ENCODE measurements around the gene SMYD3. TPM values are rescaled to one million over a fixed set of nuclear protein-coding genes. Genes with fewer than 3 reads are reported as not detected.
"Not testable (repeated sequence)": the region's sequence is repeated elsewhere in the genome, so short reads cannot be mapped to it uniquely, and the experiment has no call there.

The SMYD3 gene
- total RNA-seq, 2 donors from 2014 or later: 15.8 to 21.8 TPM

DNA sequence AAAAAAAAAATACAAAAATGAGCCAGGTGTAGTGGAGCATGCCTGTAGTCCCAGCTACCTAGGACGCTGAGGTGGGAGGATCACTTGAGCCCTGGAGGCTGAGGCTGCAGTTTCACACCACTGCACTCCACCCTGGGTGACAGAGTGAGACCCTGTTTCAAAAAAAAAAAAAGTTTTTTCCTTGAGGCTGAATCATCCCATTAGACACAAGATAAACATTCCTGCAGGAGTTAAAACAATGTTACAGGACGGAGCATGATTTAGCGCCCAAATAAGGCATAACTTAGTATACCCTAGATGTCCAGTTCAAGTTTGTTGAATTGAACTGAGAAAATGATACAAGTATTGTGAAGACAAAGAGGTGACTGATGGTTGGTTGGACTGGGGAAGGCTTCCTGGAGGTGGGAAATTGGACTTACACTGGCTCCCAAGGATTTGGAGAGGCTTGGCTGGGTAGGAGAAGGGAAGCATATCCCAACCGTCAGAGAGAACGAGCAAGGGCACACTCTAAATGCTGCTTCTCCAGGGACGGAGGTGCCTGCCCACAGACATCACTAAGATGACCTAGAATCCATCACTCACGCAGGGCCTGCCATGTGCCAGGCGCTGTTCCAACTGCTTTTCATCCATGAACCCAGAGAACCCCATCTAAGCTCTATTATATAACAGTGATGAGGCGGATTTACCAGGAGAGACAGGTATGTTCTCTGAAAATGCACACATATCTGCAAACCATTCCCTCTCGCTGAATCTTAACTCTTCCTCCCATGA is 741.7 kb downstream of the SMYD3 start:
- intact Hi-C loops (cut with DNase I, micrococcal nuclease): no loop called here
- DNase-seq: no peak
- ATAC-seq: no peak

DNA sequence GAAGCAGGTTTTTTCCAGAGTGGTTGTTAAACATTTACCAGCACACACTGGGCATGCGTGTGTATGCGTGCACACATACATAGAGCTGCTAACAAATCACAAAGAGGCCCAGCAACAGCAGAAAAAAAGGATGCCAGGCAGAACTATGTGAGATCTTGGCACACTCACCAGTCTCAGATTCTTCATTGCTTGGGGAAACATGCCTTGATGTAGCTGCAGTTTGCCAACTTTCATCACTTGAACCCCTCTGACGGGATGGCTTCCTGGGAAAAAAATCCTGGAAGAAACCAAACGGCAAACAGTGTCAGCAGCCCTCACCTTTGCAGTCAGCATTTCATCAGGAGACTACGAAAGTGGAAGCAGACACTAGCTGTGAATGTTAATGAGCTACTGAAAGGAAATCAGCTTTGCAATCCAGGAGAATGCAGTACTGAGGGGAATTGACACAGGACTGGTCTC is 743.2 kb downstream of the SMYD3 start:
- ATAC-seq (no peak), DNase-seq (no peak)
- intact Hi-C loops (cut with DNase I, micrococcal nuclease): no loop called here

DNA sequence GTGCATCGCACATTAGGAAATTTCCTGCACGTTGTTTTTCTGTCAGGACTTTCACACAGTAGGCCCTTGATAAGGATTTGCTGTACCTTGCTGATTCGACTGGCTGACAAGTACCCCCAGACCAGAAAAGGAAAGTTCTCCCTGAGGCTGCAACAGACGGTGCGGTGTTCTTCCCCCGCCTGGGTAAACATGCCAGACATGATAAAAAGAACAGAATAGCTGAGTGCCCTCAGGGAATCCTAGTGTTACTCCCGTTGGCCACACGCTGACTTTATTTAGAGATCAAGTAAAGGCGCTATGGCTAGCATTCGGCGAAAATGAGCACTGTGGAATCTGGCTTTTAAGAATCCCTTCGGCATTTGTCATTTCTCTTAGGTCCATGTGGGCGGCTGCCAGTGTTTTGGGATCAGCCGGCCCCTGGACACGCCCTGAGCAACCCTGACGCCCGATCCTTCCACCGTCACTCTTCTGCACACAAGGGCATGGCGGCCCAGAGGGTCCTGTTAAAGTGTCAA is 744.6 kb downstream of the SMYD3 start:
- ATAC-seq: no peak
- DNase-seq: no peak
- intact Hi-C loops (cut with DNase I, micrococcal nuclease): no loop called here

DNA sequence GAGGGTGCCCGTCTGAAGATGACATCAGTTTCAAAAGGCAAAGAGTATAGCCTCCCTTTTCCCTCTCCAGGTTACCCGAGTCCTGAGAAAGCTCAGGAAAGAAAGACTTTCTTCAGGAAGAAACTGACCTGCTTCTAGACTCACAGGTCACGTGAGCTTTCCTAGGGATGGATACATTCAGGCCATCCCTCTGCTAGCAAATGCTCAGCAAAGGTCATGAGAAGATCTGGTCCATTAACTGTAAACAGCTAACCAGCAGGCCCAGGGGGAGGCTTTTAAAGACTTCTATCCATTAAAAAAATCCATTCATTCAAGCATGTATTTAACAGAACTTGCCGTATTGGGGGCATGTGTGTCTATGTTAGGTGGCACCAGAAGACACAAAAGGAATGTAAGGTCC is 746.8 kb downstream of the SMYD3 start:
- ATAC-seq (no peak), DNase-seq (no peak)
- intact Hi-C loops (cut with DNase I, micrococcal nuclease): no loop called here

DNA sequence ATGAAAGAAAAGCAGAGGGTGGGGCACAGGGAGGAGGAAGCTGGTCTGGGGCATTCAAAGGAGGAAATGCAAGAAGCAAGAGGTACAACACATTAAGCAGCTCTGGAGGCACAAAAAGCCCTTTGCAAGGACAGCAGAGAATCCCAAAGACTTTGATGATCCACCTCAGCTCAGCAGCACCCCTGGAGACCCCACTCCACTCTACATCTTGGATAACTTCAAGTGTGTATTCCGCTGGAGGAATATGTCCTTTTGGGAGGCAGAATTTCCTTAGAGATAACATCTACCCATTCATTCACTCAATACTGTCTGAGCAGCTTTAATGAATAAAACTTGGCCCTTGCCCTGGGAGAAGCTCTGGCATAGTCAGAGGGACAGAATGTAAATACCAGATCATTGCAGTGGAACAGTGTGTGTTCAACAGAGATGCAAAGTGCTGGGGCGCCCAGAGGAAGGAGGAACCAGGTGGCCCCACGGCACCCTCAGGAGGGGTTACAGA is 752.6 kb downstream of the SMYD3 start:
- intact Hi-C loops (cut with DNase I, micrococcal nuclease): no loop called here
- no peak for DNase-seq
- no peak for ATAC-seq

DNA sequence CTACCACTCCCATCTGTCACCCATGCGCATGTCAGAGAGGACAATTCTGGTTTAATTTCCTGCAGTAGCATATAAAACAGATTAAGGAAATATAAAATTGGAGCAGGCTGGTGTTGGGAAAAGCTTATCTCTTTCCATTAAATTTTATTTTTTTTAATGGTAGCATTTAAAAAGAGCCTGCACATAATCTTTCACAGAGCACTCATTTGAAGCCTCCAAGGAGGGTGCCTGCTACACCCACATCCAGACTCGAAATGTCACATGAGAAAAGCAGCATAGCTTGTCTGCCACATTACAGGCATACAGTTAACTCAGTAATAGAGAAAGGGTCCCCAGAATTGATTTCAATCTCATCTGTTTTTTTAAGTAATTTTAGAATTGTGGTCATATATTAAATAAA is 753.3 kb downstream of the SMYD3 start:
- intact Hi-C loops (cut with DNase I, micrococcal nuclease): no loop called here
- ATAC-seq (no peak), DNase-seq (no peak)

DNA sequence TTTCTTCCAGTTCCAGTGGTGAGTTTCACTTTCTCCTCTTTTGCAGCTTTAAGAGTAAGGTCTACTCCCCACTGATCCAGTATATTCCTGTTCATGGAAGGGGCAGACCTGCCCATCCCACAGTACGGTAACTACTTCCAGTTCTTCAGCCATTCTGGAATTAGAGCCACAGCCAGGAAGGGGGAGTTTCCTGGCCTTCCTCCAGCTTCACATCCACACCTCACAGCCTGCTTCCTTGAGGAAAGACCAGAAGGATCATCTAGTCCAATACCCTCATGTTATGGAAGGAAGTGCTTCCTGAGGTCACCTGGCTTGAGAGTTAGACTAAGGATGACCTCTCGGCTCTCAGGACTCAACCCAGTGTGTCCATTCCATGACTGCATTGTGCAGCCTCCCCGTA is 754.5 kb downstream of the SMYD3 start:
- intact Hi-C loops (cut with DNase I, micrococcal nuclease): no loop called here
- no peak for ATAC-seq

DNA sequence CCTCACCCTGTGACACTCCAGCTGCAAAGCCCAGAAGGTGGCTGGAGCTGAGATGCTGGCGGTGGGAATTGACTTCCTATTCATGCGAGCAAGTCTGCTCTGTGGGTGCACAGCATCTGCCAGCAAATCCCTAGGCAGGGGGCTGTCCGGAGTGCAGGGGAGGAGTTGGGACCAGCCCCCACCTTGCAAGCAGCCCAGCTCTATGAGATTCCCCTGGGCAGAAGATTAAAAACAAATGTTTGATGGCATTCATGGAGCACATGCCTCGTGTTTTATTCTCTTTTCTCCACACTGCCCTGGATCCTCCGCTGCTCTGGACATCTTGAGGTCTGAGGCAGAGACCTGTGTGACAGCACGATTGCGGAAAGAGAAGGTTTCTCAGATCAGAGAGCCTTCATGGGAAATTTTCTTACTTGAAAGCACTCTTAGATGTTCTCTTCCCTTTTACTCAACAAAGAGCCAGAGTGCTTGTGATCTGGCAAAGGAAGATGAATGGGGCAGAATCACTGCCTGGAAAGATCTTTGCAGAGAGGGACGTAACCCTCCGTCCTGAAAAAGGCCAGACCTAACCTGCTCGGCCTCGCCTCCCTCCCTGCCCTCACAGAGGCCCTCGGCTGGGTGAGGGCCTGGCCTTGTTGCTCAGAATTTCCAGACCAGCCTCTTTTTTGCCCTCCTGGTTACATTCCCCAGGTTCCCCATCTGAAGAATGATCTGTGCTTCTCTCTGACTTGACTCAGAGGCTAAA is 755.2 kb downstream of the SMYD3 start:
- DNase-seq: no peak
- no peak for ATAC-seq
- intact Hi-C loops (cut with DNase I, micrococcal nuclease): no loop called here

More for the DNA sequence above, 754.5 kb downstream of the SMYD3 start:
- DNase-seq: no peak

DNA sequence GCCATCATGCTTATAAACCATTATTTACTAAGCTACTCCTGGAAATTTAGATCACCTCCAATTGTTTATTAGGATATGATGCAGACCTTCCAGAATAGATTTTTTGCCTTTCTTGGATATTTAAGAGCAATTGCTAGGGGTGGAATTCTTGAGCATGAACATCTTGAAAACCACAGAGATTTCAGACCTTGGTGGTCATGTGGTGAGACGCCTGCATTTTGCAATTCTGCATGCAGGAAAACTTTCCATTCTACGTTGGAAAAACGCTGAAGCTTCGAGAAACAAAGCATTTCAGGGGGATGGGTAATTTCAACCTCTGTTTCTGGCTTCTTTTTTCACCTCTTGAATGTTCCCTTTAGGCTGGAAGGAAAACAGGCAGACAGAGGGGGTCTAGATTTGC is 756.0 kb downstream of the SMYD3 start:
- no peak for DNase-seq
- ATAC-seq: no peak
- intact Hi-C loops (cut with DNase I, micrococcal nuclease): no loop called here

DNA sequence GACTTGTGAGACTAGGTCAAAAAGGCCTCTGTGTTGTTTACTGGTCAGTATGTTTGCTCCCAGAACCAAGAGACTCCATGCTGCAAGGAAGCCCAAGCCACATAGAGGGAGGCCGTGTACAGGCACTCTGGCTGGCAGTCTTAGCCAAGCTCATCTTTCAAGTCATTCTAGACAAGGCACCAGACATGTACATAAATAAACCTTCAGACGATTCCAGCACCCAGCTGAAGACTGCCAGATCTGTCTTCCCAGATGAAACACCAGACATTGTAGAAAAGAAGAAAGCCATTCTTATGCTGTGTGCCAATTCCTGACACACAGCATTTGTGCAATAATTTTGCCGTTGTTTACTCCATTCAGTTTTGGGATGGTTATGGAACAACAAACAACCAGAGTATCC is 756.8 kb downstream of the SMYD3 start:
- DNase-seq (no peak), ATAC-seq (no peak)
- intact Hi-C loops (cut with DNase I, micrococcal nuclease): no loop called here

DNA sequence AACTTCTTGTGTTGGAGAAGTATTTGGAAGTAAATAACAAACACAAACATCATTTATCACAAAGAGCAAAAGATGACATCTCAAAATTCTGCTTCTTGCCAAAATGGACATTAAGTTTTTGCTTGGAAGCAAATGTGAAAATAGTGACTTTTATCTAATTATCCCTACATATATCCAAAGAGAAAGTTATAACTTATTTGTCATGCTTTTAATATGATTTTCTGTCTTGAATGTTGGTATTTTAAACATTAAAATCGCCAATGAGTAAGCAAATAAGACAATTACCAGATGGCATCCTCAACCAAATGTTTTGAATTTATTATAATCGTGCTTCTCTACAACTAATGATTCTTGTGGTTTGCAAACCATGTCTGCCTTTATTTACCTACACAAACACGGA is 758.0 kb downstream of the SMYD3 start:
- no peak for DNase-seq
- ATAC-seq: no peak
- intact Hi-C loops (cut with DNase I, micrococcal nuclease): no loop called here

DNA sequence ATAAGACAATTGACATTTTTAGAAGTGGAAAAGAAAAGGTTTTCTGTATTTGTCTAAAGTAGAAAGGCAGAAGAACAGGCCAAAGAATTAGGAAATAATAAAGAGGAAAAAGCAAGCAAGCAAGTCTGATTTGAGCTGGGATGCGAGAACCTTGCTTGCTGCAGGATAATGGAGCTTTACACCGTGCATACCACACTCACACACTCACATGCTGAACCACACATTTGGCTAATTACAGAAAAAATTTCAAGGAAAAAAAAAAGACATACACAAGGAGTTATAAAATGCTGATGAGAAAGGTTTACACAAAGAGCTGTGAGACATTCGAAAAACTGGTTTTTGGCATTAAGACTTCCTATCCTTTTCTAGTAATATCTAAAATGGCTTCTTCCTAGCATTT is 758.4 kb downstream of the SMYD3 start:
- no peak for DNase-seq
- intact Hi-C loops (cut with DNase I, micrococcal nuclease): no loop called here
- no peak for ATAC-seq

DNA sequence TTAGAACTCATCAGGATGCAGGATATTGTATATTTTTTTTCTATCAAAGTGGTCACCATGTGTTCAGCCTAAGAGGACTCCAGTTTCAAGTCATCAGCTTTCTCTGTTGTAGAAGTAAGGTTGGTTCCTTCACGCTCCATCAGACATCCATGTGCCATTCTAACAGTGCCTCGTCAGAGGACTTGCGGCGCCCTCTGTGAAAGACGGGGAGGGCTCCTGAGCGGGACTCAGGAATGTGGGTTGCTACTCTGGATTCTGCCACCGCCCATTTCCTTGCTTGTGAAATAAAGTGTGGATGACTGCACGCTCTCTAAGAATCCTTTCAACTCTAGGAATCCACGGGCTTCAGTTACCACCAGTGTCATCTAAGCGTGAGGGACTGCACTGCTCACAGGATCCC is 758.8 kb downstream of the SMYD3 start:
- intact Hi-C loops (cut with DNase I, micrococcal nuclease): no loop called here
- DNase-seq: no peak
- ATAC-seq: no peak

DNA sequence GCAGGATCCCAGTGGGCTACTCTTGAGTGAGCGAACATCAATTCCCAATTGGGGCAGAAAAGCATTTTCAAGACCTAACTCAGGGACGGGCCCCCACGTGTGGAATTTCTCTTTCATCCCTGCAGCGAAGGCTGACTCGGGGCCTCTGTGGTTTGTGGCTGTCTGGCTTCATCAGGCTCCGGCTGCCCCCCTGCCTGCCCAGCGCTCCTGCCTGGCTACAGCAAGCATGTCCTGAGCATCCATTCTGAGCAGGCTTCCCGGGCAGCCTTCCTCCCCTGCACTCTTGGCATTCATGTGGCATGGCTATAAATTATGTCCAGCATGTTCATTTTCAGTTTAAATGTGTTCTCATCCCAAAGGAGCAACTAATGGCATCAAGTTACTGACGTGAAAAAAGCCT is 764.2 kb downstream of the SMYD3 start:
- DNase-seq: no peak
- no peak for ATAC-seq
- intact Hi-C loops (cut with DNase I, micrococcal nuclease): no loop called here

DNA sequence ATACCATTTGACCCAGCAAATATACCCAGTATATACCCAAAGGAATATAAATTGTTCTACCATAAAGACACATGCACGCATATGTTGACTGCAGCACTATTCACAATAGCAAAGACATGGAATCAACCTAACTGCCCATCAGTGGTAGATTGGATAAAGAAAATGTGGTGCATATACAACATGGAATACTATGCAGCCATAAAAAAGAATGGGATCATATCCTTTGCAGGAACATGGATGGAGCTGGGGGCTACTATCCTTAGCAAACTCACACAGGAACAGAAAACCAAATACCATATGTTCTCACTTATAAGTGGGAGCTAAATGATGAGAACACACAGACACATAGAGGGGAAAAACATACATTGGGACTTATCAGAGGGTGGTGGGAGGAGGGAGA is 766.7 kb downstream of the SMYD3 start:
- DNase-seq; intact Hi-C loops (cut with DNase I, micrococcal nuclease); ATAC-seq: not testable (repeated sequence)

DNA sequence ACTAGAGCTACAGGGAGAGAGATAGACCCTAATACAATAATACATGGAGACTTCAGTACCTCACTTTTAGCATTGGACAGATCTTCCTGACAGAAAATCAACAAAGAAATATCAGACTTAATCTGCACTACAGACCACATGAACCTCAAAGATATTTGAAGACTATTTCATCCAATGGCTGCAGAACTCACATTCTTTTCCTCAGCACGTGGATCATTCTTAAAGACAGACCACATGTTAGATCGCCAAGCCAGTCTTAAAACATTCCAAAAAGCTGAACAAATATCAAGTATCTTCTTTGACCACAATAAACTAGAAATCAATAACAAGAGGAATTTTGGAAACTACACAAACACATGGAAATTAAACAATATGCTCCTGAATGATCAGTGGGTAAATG is 776.3 kb downstream of the SMYD3 start:
- ATAC-seq: no peak
- intact Hi-C loops (cut with DNase I, micrococcal nuclease): no loop called here
- no peak for DNase-seq

DNA sequence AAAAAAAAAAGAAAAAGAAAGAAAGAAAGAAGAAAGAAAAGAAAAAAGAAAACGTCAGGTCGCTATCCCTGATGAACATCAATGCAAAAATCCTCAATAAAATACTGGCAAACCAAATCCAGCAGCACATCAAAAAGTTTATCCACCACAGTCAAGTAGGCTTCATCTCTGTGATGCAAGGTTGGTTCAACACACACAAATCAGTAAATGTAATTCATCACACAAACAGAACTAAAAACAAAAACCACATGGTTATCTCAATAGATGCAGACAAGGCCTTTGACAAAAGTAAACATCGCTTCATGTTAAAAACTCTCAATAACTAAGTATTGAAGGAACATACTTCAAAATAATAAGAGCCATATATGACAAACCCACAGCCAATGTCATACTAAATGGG is 779.0 kb downstream of the SMYD3 start:
- intact Hi-C loops (cut with DNase I, micrococcal nuclease); DNase-seq; ATAC-seq: not testable (repeated sequence)

DNA sequence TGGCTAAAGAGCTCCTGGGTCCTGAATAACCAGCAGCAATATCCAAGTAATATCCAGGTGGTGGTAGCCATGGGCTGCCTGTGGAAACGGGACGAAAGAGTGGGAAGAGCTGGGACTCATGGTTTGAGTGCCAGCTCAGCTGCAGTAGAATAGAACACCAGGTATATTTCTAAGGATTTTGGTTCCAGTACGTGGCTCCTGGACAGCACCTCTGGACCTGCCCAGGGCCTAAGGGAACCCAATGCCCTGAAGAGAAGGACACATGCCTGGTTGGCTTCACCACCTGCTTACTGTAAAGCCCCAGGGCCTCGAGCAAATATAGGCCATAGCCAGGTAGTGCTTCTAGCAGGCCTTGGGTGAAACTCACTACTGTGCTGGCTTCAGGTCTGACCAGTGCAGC is 785.6 kb downstream of the SMYD3 start:
- DNase-seq (no peak), ATAC-seq (no peak)
- intact Hi-C loops (cut with DNase I, micrococcal nuclease): no loop called here

DNA sequence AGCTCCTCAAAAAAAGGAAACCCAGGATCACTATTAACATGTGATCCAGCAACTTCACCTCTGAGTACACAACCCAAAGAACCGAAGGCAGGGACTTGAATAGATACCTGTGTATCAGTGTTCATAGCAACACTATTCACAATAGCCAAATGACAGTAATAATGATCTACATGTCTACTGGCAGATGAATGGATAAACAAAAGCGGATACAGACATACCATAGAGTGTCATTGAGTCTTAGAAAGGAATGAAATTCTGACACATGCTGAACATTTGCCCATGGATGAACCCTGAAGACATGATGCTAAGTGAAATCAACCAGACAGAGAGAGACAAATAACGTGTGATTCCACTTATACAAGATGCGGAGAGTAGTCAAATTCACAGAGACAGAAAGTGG is 788.1 kb downstream of the SMYD3 start:
- no peak for ATAC-seq
- intact Hi-C loops (cut with DNase I, micrococcal nuclease): no loop called here
- DNase-seq: no peak

DNA sequence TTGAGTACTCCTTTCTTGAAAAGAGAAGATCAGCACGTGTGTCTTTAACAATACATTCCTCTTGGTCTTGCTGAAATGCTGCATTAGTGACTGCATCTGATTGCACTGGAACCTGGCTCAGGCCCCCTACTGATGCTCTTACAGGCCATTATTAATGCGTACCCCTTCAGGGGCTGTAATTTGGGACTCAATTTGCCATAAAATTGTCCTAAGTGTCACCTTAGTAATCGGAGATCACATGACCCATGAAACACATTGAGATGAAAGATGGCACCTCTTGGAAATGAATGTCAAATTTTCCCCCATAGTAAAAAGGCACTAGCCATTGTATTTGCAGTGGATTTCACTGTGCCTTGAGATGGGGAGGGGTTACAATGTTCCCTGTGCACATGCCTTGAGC is 789.0 kb downstream of the SMYD3 start:
- no peak for ATAC-seq
- DNase-seq: no peak
- intact Hi-C loops (cut with DNase I, micrococcal nuclease): no loop called here

Data from left colon (tissue), 2 donors.